HuH-7.5 (cell line): Measurements from ENCODE around the gene TMEM61.
"Not testable (repeated sequence)": the region's sequence is repeated elsewhere in the genome, so short reads cannot be mapped to it uniquely, and the experiment has no call there.

Experiments used
- DNase-seq: peaks from one replicate; pipeline ENCODE4 v3.0.0; 2011; ENCODE audit warnings: low spot score

The TMEM61 gene

DNA sequence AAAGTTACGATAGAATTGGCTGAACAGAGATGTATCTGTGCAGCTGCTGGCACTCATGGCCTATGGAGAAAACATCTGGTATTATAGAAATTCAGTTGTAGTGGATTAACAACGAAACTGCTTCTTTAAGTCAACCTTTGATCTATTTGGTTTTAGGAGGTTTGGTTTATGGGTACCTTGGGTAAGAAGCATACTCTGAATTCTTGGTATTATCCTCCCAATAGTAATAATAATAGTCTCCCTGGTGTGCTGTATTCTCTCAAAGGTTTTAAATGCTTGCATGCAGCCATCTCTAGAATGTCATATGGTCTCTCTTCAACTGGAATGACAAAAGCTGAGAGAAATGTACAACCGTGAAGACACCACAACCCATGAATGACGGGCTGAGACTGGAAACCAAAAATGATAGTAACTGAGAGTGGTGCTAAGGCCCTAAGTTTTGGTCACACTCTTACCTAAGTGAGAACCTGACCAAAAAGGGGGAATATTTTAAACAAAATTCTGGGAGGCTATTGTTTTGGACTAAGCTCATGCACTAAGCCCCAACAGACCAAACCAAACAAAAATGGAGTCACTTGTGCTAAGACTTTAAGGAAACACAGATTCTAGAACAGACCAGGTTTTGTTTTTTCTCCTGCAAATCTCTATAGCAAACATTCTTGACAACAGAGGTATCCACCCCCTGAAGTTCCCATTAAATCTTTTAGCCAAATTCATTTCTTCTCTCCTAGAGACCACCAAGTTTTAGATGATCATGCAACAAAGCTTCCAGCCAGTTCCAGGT, 17.6 kb upstream of the TMEM61 start:
- no peak for DNase-seq

DNA sequence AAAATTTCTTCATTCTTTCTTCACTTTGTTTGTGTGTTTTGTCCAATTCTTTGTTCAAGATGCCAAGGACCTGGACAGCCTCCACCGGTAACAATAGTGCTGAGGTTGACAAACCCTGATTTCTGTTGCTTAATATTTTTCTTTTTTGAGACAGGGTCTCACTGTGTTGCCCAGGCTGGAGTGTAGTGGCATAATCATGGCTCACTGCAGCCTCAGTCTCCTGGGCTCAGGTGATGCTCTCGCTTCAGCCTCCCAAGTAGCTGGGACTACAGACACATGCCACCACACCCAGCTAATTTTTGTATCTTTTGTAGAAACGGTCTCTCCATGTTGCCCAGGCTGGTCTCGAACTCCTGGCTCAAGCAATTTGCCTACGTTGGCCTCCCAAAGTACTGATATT, 16.6 kb upstream of the TMEM61 start:
- not testable (repeated sequence) for DNase-seq

DNA sequence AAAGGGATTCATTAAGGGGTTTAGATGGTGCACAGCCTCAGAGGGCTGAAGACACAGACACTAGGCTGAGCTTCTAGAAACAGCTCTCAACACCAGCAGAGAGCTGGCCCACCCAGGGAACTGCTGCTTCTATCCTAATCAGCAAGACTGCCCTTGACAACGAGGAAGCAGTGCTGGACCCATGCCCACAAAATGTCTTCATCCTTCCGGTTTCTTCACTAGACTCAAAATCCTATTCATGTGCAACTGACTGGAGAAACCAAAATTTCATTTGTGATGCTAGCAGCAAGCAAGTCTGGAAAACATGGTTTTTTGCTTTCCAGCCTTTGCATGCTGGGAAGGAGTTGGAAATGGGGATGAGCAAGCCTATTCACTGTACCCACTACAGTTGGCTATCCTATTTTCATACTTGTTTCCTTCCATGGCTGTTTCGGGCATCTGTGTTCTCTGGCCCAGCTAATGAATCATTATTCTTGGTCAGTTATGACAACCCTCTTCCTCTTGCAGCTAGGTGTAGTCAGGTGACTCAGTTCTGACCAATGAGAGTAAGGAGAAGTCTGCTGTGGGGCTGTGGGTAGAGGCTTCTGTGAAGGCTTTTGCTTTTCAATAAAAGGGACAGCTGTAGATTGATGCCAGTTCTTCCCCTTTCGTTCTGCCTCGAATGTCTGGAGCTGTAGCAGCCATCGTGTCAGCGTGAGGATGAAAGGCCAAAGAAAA, 14.6 kb upstream of the TMEM61 start:
- no peak for DNase-seq

DNA sequence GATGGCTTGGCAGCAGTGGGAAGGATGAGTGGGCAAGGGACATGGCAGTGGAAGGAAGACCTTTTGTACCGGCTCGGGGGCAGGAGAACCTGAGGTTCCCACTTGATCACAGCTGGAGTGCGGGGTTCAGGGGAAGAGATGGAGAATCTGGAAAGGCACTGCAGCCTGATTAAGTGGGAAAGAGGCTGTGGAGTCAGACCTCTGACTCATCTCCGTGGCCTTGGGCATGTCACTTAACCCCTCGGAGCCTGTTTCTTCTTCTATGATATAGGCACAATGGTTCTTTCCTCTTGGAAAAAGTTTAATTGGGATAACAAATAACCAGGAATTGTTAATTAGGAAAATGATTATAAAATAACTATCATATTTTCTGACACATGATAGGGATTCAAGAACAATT, 13.1 kb upstream of the TMEM61 start:
- no peak for DNase-seq

DNA sequence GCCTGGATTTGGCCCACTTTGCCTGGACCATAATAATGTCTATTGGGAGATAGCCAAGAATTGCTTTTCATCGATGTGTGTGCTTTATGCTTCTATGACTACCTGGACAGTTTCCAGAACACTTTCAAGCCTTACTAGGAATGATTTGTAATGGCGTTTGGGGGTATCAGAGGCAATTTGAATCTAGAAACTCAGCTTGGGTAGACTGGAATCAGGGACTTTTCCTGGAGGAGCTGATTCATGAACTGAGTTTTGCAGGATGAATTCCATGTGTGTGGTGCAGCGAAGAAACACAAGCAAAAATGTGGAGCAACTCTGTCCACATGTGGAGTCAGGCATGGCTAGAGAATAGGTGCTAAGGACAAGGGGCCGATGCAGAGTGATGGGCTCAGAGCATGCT, 11.9 kb upstream of the TMEM61 start:
- no peak for DNase-seq

DNA sequence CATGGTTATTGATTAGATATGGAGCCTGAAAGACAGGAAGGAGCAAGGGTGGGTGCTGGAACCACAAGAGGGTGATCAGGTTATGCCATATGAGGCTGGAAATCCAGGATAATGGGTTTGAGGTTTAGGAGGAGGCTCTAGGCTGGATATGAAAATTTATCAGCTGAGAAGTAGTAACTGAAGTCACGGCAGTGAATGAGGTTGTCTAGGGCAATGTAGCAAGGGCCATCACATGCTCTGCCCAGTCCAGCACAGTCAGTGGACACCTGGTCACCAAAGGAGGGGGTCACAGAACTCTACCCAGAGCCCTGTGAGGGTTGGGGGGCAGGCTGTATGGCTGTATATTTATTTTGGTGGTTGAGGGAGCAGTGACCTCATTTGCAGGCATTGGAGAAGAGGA, 10.5 kb upstream of the TMEM61 start:
- DNase-seq = no peak

DNA sequence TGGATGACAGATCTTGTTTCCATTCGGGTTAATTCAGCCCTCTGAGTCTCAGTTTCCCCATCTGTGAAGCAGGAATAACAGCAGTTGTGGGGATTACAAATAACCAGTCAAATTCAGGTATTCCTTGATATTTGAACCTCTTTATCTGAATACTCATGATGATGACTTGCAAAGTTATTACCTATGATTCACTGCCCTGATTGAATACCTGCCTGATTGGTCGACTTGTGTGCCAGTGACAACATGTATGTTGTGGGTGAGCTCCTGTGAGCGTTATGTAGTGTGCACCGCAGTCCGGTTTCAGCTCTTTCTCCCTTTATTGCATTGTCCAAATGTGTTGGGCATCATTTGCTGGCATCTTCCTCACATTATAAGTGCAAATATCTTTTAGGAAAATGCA, 9.5 kb upstream of the TMEM61 start:
- no peak for DNase-seq

DNA sequence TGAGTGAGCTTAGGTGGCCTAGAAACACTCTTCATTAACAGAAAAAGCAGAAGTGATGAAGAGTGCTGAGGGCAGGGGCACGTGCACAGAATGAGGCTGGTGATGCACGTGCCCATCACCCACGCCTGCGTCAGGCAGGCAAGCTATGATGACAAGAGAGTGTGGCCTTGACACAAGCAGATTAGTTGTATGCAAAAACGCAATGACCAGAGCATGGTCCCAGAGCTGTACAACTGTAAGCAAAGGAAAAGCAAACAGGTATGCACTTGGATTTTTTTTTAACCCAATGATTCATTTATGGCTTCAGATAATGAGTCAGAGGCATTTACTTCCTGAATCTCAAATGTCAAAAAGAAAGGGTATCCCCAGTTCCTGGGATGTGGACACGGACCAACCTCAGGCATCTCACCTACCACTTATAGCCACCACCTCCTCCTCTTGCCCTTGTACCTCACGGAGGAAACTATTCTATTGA, 9.1 kb upstream of the TMEM61 start:
- DNase-seq = no peak

DNA sequence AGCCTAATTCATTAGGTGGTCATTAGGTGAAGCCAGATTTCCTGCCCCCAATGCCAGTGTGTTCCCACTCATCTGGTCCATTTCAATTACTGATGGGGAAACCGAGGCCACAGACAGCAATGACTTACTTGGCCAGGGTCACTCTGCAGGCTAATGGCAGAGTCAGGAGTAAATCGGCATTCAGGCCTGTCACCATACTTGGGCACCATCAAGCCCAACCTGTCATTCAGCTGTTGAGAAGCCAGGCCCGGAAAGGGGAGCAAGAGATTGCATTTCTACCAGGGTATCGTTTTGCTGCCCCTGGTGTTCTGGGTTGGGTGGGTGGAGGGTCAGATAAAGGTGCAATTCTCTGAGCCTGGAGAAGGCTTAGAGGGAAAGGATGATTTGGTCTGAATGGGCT, 8.0 kb upstream of the TMEM61 start:
- no peak for DNase-seq

DNA sequence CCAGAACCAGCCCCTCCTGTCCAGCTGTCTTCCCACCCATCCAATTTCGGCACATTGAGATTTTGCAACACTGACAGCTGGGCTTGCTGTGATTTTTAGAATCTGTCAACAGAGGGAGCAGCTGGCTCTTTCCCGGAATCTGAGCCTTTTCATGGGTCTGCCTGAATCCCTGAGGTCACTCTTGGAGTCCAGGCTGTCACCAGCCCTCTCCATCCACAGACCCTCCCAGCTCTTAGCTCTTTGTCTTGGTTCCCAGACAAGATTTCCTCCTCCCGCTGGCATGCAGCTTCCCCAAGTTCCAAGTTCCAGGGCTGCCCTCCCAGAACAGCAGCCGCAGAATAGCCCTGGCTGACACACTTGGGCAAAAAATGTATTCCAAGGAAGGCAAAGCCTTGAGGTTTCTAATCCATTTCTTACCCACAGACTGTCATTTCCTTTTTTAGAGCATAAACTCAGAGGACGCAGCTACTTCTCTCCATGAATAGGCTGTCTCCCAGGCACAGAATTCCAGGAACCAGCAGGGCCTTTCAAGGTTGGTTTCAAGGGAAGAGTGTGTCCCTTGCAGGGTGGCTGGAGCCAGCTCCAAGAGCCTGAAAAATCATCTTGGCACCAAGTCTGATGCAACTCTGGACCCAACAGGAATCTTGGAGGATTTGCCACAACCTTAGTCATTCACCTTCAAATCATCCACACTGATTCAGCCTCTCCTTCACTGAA, 7.1 kb upstream of the TMEM61 start:
- no peak for DNase-seq

DNA sequence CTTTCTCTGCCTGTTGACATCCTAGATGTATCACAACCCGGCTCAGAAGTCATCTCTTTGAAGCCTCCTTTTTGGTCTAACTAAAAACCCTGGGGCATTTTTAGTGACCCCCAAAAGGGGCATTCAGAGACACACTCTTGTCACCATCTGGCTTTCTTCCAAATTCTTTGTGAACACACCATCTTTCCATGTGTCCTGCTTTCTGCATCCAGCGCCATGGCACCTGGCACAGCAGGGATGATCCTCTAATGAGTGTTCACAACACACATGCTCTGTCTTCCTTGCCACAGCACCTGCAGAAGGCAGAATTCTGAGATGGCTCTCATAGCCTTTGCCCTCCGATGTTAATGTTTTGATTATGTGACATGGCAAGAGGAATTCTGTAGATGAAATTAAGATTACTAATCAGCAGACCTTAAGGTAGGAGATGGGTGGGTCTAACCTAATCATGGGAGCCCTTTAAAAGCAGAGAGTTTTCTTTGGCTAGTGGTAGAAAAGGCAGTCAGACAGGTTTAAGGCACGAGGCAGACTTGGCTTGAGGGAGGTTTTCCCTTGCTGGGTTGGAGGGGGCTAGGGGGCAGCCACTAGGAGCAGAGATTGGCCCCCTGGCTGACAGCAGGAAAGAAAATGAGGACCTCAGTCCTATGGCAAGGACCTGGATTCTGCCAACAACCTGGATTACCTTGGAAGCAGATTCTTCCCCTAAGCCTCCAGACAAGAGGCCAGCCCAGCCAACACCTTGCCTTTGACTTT, 4.9 kb upstream of the TMEM61 start:
- DNase-seq = no peak

DNA sequence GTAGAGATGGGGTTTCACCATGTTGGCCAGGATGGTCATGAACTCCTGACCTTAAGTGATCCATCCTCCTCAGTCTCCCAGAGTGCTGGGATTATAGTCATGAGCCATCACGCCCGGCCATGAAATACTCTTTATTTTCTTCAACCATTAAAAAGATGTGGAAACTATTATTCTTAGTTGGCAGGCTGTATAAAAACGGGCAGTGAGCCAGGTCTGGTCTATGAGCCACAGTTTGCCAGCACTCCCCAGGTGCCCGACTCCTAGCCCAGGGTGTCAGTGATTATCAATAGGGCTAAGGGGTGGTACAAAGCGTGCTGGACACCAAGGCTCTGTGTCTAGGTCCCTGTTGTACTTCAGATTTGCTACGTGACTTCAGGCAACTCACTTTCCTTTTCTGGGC, 3.7 kb upstream of the TMEM61 start:
- no peak for DNase-seq

DNA sequence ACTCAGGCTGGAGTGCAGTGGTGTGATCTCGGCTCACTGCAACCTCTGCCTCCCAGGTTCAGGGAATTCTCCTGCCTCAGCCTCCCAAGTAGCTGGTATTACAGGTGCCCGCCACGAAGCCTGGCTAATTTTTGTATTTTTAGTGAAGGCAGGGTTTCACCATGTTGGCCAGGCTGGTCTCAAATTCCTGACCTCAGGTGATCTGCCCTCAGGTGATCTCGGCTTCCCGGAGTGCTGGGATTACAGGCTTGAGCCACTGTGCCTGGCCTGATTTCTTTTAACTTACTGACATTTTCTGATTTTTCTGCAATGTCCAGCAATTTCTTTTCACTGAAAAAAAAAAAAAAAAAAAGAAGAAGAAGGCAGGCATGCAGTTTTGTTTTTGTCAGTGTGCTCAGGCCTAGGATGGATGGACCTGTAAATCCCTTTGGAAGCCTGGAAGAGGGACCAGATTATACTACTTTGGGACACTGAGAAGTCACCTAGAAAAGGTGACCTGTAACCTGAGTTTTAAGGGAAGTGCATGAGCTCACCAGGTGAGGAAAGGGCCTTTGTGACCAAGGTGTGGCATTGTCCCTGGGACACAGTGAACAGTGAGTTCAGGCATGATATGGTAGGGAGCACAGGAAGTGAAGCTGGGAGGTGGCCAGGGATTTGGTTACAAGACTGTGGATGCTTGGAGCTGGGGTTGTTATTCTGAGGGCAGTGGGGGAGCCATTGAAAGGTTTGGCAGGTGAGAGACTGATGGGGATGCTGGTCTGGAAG, 2.7 kb upstream of the TMEM61 start:
- DNase-seq = no peak

DNA sequence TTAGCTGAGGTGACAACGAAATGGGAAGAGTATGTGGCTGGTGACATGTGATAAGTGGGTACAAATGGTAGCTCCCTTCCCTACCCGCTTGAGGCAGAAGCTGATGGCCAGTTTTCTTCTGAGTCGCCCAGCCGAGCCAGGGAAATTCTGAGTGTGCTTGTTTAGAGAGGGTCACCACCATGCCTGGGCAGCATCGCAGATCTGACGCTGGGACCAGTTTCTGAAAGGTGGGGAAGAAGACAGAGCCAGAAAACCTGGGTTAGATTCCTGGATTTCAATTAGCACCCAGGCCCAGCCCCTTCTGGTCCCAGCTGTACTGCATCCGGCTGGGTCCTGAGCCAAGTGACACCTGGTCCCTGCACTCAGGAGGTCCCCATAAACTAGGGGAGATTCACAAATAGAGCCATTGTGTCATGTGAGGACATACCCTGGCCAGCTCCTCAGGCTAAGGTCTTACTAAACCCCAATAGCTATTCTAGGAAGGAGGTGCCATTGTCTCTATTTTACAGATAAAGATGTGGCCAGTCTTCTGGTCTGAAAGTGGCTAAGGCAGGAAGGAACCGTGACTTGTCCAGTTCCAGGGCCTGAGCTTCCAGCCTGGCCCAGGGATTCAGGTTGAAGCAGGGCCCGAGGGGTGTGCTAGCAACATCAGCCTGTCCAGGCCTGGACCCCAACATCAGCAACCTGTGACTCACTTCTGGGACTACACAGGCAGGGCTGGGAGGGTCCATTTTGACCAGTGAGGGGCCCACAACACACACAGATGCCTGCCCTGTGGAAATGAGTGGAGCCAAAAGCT, 1.7 kb upstream of the TMEM61 start:
- no peak for DNase-seq

DNA sequence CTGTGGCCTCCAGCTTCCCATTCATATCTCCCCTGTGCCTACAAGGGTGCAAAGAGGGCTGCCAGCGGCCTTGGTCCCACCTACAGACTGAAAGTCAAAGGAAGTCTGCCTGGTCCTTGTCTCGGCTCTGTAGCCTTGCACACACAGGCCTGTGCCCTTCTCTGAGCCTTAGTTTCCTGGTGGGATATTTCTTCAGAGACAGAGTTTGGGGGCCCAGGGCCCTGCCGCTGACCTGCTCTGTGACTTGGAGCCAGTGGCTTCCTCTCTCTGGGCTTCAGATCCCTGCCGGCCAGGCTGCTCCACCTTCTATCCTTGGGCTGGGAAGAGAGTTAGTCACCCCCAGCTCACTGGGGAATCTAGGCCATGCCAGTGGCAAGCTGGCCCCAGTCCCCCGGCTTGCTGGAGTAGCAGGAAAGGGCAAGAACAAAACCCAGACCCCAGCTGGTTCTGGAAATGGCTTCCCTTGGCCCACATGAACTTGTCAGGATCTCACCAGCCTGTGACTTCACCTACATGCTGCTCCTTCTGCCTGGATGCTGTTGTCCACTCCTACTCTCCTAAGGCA, 1.0 kb upstream of the TMEM61 start:
- no peak for DNase-seq

DNA sequence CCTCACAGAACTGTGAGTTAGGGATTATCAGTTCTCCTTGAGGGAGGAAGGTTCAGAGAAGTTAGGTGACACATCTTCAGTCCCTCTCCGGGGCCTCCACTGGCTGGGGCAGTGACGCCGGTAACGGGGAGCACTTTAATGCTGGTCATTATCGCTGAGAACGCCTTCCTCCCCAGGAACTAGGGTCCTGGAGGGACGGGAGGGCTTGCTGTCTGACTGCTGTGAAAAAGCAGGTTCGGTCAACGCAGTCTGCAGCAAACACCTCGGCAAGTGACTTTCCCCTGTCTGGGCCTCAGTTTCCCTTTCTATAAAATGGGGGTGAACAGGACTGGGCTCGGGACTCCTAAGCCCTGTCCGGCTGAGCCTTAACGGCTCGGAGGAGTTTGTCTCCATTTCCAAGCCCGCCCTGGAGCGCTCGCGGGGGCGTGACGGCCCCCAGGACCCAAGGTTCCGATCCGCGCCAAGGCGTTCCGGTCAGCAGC, 341 bp upstream of the TMEM61 start:
- DNase-seq = no peak

DNA sequence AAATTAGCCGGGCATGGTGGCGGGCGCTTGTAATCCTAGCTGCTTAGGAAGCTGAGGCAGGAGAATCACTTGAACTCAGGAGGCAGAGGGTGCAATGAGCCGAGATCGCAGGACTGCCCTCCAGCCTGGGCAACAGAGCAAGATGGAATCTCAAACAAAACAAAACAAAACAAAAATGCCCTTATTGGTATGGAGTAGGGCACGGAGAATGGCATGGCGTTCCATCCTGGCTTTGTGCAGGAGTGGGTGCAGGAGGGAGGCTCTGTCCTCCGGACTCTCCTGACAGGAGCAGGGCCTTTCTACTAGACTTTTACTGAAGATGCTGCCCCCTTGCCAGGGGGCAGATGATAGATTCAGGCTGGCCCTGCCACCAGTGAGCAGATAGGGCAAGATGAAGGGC, 1.0 kb downstream of the TMEM61 start:
- no peak for DNase-seq

DNA sequence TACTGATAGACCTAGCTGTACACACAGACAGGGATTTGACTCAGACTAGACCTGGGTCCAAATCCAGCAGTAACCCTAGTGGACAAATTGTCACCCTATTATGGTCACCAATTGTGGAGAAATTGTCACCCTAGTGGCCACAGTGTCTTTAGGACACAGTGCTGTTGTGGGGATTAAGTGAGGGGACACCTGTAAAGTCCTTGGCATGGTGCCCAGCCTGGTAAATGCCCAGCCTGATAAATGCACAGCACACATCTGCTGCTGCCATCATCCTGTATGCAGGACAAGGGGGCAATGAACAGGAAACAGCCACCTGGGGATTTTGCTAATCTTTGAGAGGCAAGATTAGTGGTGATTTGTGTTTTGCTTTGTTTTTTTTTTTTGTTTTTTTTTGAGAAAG, 2.3 kb downstream of the TMEM61 start:
- no peak for DNase-seq

DNA sequence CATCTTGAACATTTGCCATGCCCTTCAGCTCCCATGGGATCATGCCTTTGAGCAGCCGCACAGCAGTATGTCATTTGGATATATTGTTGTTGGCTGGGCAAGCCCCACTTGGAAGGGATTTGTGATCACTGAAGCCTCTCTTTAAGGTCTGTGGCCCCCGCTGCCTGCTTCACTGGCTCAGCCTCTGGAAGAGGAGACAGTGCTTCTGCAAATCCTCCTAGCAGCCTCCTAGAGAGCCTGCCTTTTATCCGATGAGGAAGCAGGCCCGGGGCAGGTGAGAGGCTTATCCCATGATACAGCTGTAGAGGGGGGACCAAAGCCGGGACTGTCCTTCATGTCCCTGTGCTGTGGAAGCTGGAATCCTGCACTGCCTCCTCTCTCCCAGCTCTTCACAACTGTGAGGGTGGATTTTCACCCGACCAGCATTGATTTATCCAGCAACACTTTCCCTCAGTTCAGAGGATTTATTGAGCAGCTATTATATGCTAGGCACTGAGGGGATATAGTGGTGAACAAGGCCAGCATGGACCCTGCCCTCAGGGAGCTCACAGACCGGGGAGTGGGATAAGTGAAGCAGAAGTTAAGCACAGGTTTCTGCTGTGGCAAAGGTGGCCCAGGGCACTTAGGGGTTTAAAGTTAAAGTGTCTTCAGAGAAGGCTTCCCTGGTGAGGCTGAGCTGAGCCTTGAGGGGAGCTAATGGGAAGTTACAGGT, 3.9 kb downstream of the TMEM61 start:
- DNase-seq = no peak

DNA sequence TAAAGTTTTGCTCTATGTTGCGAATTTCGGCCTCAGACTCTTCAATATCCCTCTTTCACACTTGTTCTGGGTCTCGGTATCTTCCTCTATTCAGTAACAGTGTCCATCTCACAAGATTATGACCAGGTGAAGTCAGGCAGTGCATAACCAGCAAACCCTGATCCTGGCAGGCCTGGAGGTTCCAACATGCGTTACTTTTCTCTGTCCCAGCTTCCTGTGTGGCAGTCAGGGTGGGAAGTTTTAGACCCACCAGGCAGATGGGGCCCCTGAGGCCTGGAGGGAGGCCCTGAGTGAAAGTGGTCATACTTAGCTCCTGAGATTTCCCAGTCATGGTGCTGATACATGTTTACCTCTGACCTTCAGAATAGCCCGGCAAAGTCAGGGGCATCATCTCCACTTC, 5.1 kb downstream of the TMEM61 start:
- DNase-seq = no peak
